ENCODE results near the gene FAT3. TPM values are rescaled to one million over a fixed set of nuclear protein-coding genes. Genes with fewer than 3 reads are reported as not detected.

The FAT3 gene
- total and polyA plus RNA-seq, 2 of the 13 experiments (the other 11 are each of a cell fraction or from before 2014, with no cell fraction given), result not detected

DNA sequence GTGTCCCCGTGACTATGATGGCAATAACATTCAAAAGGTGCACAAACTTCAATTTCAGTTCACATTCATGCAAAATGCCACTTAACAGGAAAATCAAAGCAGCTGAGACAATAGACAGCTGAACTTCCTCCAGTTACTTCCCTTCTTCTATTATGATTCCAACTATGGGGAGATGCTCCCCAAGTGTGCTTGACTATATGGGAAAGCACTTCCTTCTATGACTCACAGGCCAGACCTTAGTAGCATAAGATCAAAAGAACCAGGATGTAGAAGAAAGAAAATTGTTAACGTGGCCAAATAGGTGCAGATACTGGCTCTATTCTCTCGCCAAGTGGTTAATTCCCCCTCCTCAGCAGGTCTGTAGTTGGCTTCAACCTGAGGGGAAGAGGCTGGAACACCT, 7.8 kb upstream of the FAT3 start:
- no TSS peak for BruUV-seq (replicated peaks)
- Histone ChIP-seq H3K27me3 (ENCODE audit: control insufficient read depth in 1 of 2, insufficient read depth in 2 of 2, low read length in 2 of 2) (no peaks in the 10 kb centered on the region), H3K4me3 (replicated peaks in 1 of 3; ENCODE audit: insufficient read depth in 1 of 3, low read depth in 2 of 3, low read length in 3 of 3) (no peak overlapping the region), H3K36me3 (replicated peaks in 1 of 2; ENCODE audit: control insufficient read depth in 1 of 2, insufficient read depth in 2 of 2, low read length in 2 of 2) (no peaks in the 10 kb centered on the region), H3K4me2 (ENCODE audit: low read depth, low read length) (no peak overlapping the region), H3K9me3 (ENCODE audit: low read length) (no peaks in the 10 kb centered on the region; the same call in 1 of the 2 replicates), H3K9ac (ENCODE audit: insufficient read depth, low read depth, low read length) (no peak overlapping the region), H3K4me1 (ENCODE audit: insufficient read depth, low read length) (no peaks in the 10 kb centered on the region), H2AFZ (ENCODE audit: low read length) (no peak overlapping the region), H3K27ac (ENCODE audit: extremely low read length, insufficient read depth, low read length) (no peak overlapping the region), H4K20me1 (ENCODE audit: insufficient read depth, low read length) (no peaks in the 10 kb centered on the region), H3K79me2 (ENCODE audit: insufficient read depth, low read length) (no peaks in the 10 kb centered on the region)
- FAIRE-seq (no peak), ATAC-seq (no peak), DNase-seq (ENCODE audit: low spot score) (no peak)
- intact Hi-C loops (cut with micrococcal nuclease; ENCODE audit: unreplicated experiment) (no loop called here), in situ Hi-C loops (cut with HindIII; ENCODE audit: extremely low pct_ligation_motif_present, low pct_unique_long_range_greater_than_20kb) (no loop called here)
- TF ChIP-seq NRL (CRISPR knock-in tag; IDR thresholded peaks at IDR 0.05; ENCODE audit: borderline replicate concordance) (no peak), ZSCAN9 (CRISPR knock-in tag; IDR thresholded peaks at IDR 0.05; ENCODE audit: borderline replicate concordance) (no peak), SPEN (CRISPR knock-in tag; IDR thresholded peaks at IDR 0.05; ENCODE audit: low read depth) (no peak), PTBP1 (IDR thresholded peaks at IDR 0.05; ENCODE audit: low read depth, low read length, poor library complexity, severe bottlenecking) (no peak), ZEB1 (IDR thresholded peaks at IDR 0.05; ENCODE audit: insufficient replicate concordance, low read depth) (no peak), SMARCE1 (IDR thresholded peaks at IDR 0.05; ENCODE audit: borderline replicate concordance) (no peak)
- TF ChIP-seq, protein P1, sequence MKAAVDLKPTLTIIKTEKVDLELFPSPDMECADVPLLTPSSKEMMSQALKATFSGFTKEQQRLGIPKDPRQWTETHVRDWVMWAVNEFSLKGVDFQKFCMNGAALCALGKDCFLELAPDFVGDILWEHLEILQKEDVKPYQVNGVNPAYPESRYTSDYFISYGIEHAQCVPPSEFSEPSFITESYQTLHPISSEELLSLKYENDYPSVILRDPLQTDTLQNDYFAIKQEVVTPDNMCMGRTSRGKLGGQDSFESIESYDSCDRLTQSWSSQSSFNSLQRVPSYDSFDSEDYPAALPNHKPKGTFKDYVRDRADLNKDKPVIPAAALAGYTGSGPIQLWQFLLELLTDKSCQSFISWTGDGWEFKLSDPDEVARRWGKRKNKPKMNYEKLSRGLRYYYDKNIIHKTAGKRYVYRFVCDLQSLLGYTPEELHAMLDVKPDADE (CRISPR knock-in tag; IDR thresholded peaks at IDR 0.05), result no peak
- TF ChIP-seq, protein P2, sequence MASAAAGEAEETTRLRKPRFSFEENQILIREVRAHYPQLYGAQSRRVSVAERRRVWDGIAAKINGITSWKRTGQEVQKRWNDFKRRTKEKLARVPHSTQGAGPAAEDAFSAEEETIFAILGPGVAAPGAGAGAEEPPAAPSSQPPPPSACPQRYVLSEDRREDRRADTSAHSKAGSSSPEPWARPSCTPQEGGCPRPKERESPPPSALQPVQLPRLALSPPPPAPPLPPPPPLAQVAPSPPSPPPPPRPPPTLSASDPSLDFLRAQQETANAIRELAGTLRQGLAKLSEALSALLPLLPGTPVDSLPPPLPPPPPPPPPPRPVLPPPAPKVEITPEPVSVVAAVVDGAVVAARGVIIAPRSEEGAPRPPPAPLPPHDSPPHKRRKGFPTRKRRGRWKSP (CRISPR knock-in tag; IDR thresholded peaks at IDR 0.05), result no peak
- TF ChIP-seq, protein P3, sequence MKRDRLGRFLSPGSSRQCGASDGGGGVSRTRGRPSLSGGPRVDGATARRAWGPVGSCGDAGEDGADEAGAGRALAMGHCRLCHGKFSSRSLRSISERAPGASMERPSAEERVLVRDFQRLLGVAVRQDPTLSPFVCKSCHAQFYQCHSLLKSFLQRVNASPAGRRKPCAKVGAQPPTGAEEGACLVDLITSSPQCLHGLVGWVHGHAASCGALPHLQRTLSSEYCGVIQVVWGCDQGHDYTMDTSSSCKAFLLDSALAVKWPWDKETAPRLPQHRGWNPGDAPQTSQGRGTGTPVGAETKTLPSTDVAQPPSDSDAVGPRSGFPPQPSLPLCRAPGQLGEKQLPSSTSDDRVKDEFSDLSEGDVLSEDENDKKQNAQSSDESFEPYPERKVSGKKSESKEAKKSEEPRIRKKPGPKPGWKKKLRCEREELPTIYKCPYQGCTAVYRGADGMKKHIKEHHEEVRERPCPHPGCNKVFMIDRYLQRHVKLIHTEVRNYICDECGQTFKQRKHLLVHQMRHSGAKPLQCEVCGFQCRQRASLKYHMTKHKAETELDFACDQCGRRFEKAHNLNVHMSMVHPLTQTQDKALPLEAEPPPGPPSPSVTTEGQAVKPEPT (CRISPR knock-in tag; IDR thresholded peaks at IDR 0.05; ENCODE audit: low read depth), result no peak
- POLR2A ChIA-PET, result no interaction called here
- WGBS (ENCODE audit: low lambda C conversion rate), result 2% methylated on average over 3 of the region's 3 CpGs
- CTCF ChIA-PET (ENCODE audit: low intra/inter-chr PET ratio, low total read pairs), result no interaction called here
